PFSK-1 (cell line): ENCODE results near the gene NOC4L.

Experiments used
- FOXP2 ChIP-seq: optimal IDR thresholded peaks from 2 replicates; pipeline ENCODE3; 2011; ENCODE audit warnings: borderline replicate concordance, control low read depth, inconsistent platforms; ENCODE audit not compliant: insufficient read depth; ENCODE audit errors: extremely low read length, extremely low read depth
- POLR2AphosphoS5 ChIP-seq: IDR thresholded peaks from 2 replicates; pipeline ENCODE4 v1.6.1; 2012; ENCODE audit warnings: low read depth, mild to moderate bottlenecking, control low read depth, low read length, moderate library complexity
- SIN3A ChIP-seq: IDR thresholded peaks from 2 replicates; pipeline ENCODE4 v1.6.1; 2012; ENCODE audit warnings: mild to moderate bottlenecking, low read length, moderate library complexity, borderline replicate concordance; ENCODE audit not compliant: insufficient read depth
- TAF1 ChIP-seq: IDR thresholded peaks from 2 replicates; pipeline ENCODE4 v1.6.1; 2012; ENCODE audit warnings: low read length, control low read depth, borderline replicate concordance; ENCODE audit not compliant: insufficient read depth
- TF ChIP-seq, protein P1 (sequence below), 2 experiments: IDR thresholded peaks; 2 replicates each; pipeline versions ENCODE4 v1.6.1 to v1.8.0; 2011 to 2012; ENCODE audit warnings: low read depth in 2 of 2, low read length in 2 of 2, control low read depth in 1 of 2, inconsistent platforms in 1 of 2, mild to moderate bottlenecking in 1 of 2, moderate library complexity in 1 of 2; ENCODE audit not compliant: insufficient read depth in 1 of 2

Gene NOC4L

GRCh38 chr12:132185705-132186104, 41.4 kb downstream of the NOC4L start:
- TF ChIP-seq, protein P1, sequence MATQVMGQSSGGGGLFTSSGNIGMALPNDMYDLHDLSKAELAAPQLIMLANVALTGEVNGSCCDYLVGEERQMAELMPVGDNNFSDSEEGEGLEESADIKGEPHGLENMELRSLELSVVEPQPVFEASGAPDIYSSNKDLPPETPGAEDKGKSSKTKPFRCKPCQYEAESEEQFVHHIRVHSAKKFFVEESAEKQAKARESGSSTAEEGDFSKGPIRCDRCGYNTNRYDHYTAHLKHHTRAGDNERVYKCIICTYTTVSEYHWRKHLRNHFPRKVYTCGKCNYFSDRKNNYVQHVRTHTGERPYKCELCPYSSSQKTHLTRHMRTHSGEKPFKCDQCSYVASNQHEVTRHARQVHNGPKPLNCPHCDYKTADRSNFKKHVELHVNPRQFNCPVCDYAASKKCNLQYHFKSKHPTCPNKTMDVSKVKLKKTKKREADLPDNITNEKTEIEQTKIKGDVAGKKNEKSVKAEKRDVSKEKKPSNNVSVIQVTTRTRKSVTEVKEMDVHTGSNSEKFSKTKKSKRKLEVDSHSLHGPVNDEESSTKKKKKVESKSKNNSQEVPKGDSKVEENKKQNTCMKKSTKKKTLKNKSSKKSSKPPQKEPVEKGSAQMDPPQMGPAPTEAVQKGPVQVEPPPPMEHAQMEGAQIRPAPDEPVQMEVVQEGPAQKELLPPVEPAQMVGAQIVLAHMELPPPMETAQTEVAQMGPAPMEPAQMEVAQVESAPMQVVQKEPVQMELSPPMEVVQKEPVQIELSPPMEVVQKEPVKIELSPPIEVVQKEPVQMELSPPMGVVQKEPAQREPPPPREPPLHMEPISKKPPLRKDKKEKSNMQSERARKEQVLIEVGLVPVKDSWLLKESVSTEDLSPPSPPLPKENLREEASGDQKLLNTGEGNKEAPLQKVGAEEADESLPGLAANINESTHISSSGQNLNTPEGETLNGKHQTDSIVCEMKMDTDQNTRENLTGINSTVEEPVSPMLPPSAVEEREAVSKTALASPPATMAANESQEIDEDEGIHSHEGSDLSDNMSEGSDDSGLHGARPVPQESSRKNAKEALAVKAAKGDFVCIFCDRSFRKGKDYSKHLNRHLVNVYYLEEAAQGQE (IDR thresholded peaks at IDR 0.05; ENCODE audit: insufficient read depth in 1 of 2, low read depth in 2 of 2, low read length in 2 of 2) = no peak
- TF ChIP-seq POLR2AphosphoS5 (no peak), SIN3A (no peak), TAF1 (no peak)

DNA sequence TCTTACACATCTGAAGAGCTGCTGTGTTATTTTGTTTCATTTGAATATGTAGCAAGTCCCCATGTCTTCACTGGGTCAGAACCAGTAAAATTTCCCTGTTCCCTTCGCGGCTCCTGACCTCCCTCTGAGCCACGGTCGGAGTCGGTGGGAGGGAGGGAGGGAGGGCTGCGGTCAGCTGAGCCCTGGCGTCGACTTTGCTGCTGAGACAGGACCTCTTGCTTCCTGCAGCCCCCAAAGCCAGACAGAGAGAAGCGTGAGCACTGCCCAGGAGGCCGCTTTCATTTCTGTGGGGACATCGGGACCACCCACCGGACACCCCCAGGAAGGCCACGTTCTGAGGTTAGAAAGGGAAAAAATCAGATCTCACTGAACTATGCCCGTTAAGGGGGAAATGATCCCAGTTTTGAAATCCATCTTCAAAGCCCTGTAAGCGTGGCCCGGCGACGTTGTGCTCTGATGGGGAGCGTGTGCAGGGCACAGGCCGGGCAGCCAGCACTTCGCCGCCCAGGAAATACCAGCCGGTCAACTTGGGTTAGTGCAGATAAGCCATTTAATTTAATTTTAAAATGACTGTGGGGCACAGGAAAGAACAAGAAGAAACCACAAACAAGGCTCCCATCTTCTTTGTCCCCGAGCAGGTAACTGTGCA, 42.1 kb downstream of the NOC4L start:
- TF ChIP-seq TAF1 = no peak
- TF ChIP-seq SIN3A = no peak
- TF ChIP-seq FOXP2 = no peak
- no peak for TF ChIP-seq POLR2AphosphoS5
- TF ChIP-seq, protein P1 (IDR thresholded peaks at IDR 0.05; ENCODE audit: insufficient read depth in 1 of 2, low read depth in 2 of 2, low read length in 2 of 2) = no peak

- TF ChIP-seq POLR2AphosphoS5 (no peak), SIN3A (no peak), FOXP2 (no peak)
Observed at GRCh38 chr12:132186857-132187620, 42.8 kb downstream of the NOC4L start.

GRCh38 chr12:132187646-132188450, 43.6 kb downstream of the NOC4L start:
- TF ChIP-seq TAF1 (no peak), SIN3A (no peak), FOXP2 (no peak), POLR2AphosphoS5 (no peak)
- TF ChIP-seq, protein P1 (IDR thresholded peaks at IDR 0.05; ENCODE audit: insufficient read depth in 1 of 2, low read depth in 2 of 2, low read length in 2 of 2) = no peak

DNA sequence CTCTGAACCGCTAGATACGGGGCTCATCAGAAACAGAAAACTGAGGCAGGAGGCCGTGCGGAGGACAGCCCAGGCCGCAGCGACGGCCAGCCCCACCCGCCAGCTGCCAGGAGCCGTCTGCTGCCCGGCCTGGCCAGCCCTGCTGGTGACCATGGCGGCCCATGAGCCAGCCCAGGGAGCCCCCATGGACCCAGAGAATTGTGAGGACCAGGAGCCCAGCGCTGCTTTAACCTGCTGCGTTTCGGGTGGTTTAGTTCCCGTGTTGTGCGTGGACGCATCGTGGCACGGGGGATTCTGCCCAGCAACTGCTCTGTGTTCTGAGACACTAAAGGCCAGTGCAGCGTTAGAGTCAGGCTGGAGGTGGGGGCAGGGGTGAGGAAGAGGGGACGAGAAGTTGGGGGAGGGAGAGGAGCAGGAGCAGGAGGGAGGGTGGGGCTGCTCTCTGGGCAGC, 44.2 kb downstream of the NOC4L start:
- TF ChIP-seq SIN3A (no peak), FOXP2 (no peak), POLR2AphosphoS5 (no peak), TAF1 (no peak)
- TF ChIP-seq, protein P1 (IDR thresholded peaks at IDR 0.05; ENCODE audit: insufficient read depth in 1 of 2, low read depth in 2 of 2, low read length in 2 of 2) = no peak
